GM19351 (cell line): ENCODE results near the gene CSH2.
"Not testable (repeated sequence)": the region's sequence is repeated elsewhere in the genome, so short reads cannot be mapped to it uniquely, and the experiment has no call there.

Experiments used
- ATAC-seq: cut with Tn5 transposase; IDR thresholded peaks from one replicate; pipeline ENCODE4 v1.9.1; 2021; ENCODE audit warnings: mild to moderate bottlenecking, moderate library complexity; ENCODE audit not compliant: unreplicated experiment

CSH2 gene

DNA sequence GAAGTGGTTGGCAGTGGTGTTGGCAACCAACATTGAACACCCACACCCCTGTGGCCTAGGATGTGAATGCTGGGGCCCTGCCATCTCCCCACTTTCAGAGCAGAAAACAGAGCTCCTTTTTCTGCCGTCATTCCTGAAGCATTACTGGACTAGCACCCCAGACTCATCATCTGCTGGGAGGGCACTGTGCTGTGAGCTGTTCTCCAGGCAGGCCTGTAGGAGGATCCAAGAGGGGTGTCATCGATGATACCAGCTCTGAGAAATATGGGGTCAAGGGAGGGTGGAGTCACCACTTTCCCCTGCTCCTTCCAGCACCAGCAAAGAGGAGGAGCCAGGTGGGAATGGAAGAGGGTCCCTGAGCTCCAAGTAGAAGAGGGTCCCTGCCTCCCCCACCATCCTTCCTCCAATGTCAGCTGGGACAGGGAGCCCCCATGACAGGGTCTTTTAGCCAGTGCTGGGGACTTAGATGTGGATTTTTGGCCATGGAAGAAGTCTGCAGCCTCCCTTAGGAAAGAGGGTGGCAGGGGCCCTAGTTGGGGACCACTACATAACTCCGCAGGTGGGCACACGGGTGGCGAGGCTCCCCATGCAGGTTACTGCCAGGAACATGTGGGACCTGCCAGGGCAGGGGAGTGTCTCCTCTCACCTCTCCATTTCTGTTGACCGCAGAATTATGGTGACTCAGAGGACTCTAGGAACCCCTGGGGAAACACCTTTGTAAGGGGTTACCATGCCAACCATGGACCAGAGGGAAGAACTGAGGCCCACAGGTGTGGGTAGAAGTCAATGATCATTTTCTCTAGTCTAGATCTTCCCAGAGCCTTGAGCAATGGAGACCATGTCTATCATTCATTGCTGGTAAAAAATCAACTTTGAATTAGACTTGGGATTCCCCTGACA, 25.7 kb upstream of the CSH2 start:
- ATAC-seq, result not testable (repeated sequence)

GRCh38 chr17:63896524-63897354, 23.3 kb upstream of the CSH2 start, which contains the start of gene CSH1:
Gene CSH1 (minus strand): TSS chr17:63896574. CDS start chr17:63896511, 63 bp downstream.
- not testable (repeated sequence) for ATAC-seq

DNA sequence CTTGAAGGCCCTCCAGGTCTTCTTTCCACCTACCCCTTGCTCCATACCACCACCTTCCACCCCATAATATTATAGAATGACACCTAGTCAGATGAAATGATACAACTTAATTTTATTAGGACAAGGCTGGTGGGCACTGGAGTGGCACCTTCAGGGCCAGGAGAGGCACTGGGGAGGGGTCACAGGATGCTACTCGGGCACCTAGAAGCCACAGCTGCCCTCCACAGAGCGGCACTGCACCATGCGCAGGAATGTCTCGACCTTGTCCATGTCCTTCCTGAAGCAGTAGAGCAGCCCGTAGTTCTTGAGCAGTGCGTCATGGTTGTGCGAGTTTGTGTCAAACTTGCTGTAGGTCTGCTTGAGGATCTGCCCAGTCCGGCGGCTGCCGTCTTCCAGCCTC, 21.3 kb upstream of the CSH2 start:
- not testable (repeated sequence) for ATAC-seq

- not testable (repeated sequence) for ATAC-seq
Measured at GRCh38 chr17:63894021-63894420, 20.5 kb upstream of the CSH2 start.

- not testable (repeated sequence) for ATAC-seq
Measured at GRCh38 chr17:63892316-63893037, 19.0 kb upstream of the CSH2 start.

DNA sequence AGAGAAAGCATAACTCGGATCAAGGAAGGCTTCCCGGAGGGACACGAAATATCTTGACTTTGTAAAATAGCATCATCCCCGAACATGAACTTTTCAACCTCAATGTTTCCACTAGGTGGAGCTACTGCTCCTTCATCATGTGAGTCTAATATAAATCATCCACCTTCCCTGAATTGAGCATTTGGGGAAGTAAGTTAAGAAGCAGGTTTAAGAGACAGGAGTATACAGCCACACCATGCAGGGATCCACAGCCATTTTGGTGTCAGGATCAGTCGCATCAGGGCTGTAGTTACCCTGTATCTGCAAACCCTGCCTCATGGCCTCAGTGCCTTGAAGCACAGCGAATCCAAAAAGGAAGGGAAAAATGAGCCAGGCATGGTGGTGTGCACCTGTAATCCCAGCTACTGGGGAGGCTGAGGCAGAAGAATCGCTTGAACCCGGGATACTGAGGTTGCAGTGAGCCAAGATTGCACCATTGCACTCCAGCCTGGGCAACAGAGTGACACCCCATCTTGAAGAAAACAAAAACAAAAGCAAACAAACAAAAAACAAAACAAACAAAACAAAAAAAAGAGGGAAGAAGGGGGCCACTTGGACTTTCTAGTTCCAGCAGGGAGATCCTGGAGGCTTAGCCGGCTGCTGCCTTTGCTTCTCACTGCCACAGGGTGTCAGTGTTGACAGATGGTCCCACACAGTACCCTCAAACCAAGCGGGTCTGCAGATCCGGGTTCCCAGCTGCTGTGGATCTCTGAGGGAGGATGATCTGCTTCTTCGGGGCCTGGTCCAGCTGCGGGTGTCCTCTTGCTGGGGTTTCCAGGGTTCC, 15.8 kb upstream of the CSH2 start:
- ATAC-seq, result not testable (repeated sequence)

DNA sequence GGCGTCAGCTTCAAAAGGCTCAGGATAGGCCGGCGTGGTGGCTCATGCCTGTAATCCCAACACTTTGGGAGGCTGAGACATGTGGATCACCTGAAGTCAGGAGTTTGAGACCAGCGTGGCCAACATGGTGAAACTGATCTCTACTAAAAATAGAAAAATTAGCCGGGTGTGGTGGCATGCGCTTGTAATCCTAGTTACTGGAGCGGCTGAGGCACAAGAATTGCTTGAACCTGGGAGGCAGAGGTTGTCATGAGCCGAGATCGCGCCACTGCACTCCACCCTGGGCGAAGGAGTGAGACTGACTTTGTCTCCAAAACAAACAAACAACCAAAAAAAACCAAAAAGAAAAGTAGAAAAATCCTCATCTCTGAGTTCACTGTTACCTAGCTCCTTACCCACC, 11.6 kb upstream of the CSH2 start:
- not testable (repeated sequence) for ATAC-seq

DNA sequence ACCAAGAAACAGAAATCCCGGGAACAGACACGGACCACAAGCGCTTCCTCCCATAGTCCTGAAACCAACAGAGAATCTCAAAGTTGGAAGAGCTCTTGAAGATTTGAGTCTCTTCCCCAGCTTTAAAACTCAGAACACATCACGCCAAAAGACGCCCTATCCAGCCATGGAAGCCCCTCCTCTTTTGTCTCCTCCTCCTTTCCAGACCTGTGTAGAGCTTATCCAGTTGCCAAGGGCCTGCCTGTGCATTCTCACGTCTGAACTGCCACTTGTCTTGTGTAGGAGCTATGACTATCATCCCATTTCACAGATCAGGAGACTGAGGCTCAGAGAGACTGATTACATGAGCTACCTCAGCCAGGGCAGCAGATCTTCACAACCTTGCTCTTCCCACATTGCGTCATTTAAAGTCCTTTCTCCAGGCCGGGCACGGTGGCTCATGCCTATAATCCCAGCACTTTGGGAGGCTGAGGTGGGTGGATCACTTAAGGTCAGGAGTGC, 9.2 kb upstream of the CSH2 start:
- ATAC-seq, result not testable (repeated sequence)

DNA sequence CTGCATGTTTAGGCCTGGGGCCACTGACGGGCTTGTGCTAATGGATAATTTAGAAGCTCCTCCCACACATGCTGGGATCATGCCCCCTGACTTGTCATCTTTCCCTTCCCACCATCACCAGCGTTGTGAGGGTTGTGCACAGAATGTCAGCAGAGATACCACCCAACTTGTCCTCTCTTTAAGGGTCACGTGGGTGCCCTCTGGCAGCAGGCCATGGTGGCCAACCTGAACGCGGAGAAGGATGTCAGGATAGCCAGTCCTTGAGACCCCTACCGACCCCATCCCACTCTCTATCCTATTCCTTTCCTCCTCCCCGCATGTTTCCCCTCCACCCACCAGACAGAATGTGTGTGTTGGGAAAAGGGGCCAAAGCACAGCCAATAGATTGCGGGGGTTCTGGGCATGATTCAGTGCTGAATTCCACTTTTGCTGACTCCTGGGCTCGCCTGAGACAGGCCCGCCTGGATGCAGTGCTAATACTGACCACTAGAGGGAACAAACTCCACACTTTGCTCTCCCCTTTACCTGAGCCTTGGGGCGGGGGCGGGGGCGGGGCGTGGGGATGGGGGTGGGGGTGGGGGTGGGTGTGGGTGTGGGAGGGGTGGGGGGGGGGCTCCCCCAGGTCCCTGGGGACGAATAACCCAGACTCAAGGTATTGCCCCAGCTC, 8.6 kb upstream of the CSH2 start, which contains the start of gene GH2:
GH2 (minus strand) TSS at position 10 of the 667 bp plus-strand sequence. CDS start 143 bp downstream, outside the sequence.
- ATAC-seq, result no peak

- not testable (repeated sequence) for ATAC-seq
Measured at GRCh38 chr17:63881337-63881736, 7.9 kb upstream of the CSH2 start.

GRCh38 chr17:63880706-63881105, 7.2 kb upstream of the CSH2 start:
- ATAC-seq, result no peak

GRCh38 chr17:63878413-63878812, 4.9 kb upstream of the CSH2 start:
- not testable (repeated sequence) for ATAC-seq

DNA sequence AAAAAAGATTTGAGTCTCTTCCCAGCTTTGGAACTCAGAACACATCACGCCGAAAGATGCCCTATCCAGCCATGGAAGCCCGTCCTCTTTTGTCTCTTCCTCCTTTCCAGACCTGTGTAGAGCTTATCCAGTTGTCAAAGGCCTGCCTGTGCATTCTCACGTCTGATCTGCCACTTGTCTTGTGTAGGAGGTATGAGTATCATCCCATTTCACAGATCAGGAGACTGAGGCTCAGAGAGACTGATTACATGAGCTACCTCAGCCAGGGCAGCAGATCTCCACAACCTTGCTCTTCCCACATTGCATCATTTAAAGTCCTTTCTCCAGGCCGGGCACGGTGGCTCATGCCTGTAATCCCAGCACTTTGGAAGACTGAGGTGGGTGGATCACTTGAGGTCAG, 1.2 kb upstream of the CSH2 start:
- not testable (repeated sequence) for ATAC-seq

DNA sequence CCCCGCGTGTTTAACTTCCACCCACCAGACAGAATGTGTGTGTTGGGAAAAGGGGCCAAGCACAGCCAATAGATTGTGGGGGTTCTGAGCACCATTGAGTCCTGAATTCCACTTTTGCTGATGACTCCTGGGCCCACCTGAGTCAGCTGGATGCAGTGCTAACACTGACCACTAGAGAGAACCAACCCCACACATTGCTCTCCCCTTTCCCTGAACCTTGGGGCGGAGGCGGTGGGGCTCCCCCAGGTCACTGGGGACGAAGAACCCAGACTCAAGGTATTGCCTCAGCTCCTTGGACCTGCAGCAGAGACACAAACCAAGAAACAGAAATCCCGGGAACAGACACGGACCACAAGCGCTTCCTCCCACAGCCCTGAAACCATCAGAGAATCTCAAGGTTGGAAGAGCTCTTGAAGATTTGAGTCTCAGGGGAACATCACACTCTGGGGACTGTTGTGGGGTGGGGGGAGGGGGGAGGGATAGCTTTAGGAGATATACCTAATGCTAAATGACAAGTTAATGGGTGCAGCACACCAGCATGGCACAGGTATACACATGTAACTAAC, 667 bp upstream of the CSH2 start:
- ATAC-seq, result not testable (repeated sequence)

- not testable (repeated sequence) for ATAC-seq
Measured at GRCh38 chr17:63871646-63872365, 1.7 kb downstream of the CSH2 start.

- ATAC-seq, result not testable (repeated sequence)
Measured at GRCh38 chr17:63870292-63870665, 3.2 kb downstream of the CSH2 start.

DNA sequence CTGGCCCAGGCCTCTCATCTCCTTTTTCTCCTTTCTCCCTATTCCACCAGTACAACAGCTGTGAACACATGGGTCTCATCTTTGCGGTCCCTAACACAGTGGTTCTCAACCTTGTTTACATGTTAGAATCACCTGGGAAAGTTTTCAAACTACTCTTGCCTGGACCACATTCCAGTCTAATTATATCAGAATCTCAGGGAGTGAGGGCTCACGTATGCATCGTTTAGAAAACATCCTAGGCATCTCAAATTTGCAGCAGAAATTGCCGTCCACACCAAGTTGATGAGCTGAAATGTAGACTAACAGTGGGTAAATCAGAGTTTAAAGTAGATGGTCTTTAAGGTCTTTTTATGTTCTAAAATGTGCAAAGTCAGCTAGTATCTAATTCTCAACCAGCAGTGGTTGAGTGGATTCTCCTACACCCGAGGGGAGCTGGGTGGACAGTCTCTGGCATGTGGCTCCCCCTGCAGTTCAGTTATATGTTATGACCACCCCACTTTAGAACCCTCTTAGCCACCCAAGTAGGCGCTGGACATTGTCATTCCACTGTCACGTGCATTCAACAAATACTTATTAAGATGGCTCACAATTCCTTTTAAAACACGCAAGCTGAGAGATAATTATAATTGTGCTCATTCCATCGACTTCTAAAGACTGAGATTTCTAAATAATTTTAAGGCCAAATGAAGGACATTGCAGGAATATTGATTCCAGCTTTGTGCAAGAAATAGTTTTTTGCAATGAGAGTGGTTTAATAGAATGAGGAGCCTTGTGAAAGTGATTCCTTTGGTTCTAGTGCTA, 3.8 kb downstream of the CSH2 start:
- ATAC-seq, result not testable (repeated sequence)
